CD4-positive, alpha-beta T cell treated with Interleukin-12 subunit alpha and Interleukin-12 subunit beta, for 1 hour (primary cell): Measurements from ENCODE around the gene TGM1.
"Not testable (repeated sequence)": the region's sequence is repeated elsewhere in the genome, so short reads cannot be mapped to it uniquely, and the experiment has no call there.

Experiments used
- DNase-seq: peaks from one replicate; pipeline ENCODE4 v3.0.0-alpha.2; 2020

Gene TGM1

DNA sequence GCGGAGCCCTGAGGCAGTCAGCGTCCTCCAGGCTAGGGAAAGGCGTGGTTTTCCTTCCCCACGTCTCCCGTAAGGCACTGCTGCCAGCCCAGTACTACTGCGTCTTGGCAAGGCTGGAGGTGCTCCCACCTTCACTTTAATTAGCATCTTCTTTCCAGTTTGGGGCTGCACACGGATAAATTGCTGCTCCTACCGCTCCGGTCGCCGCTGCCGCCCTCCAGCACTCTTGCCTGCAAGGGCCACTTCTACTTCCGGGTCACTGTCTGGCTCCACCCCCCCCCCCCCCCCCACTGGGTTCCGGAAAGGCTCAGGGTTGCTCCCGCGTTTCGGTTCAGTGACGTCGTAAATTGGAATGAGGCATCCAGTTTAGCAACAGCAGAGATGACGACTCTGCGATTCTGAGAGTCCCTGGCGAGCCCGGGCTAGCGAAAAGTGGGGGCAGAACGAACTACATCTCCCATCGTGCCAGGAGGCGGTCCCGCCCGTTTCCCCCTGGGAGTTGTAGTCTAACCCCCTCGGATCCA, 30.8 kb downstream of the TGM1 start, which contains the start of gene NEDD8:
Gene NEDD8 (minus strand): TSS at position 247 of the 524 bp plus-strand sequence. CDS start 100 bp downstream, at position 147.
- DNase-seq = peak; percentile 88

DNA sequence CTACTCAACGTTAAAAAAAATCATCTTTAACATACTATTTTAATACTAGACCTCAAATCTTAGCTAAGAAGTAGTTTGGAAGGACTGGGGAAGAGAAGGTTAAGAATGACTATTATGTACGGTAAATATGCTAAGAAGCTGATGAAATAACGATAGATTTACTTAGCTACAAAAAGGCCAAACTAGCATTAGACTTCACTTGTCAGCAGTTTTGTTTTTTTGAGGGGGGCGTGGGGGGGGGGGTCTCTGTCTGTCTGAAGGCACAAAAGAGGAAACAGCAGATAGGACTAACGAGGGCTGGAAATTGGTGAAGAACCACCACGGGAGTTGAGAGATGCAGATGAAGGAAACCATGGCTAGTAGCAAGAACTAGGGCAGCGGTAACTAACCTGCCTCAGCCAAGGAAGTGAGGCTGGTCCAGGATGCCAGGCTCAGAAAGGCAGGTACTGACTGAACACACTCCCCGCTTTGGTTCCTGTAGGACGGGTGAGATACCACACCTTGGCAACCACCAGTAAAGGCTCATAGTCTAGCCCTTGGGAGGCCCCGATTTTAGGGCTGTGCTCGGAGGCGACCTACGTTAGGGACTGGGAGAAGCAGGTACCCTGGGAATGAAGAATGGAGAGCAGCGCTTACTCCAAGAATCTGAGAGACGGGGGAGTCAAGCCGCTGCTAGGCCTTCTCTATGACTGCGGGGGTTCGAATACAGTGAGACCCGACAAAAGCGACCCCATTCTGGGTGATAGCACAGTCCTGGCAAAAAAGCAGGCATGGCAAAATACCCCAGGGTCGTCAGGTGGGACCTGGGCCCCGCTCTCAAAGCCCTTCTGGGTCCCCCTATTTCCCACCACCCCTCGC, 31.5 kb downstream of the TGM1 start:
- DNase-seq = peak; percentile 28

DNA sequence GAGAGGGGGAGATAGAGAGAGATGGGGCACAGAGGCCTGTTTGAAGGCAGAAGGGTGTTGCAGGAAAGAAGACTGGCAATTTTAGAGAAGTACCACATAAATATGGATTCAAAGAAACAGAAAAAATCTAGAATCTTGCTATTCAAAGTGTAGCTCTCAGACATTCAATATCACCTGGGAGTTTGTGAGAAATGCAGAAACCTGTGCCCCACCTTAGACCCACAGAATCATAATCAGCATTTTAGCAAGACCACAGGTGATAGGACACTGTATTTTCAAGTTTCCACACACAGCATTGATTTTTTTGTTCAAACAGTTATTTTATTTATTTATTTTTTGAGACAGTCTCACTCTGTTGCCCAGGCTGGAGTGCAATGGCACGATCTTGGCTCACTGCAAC, 34.1 kb downstream of the TGM1 start:
- DNase-seq = no peak

DNA sequence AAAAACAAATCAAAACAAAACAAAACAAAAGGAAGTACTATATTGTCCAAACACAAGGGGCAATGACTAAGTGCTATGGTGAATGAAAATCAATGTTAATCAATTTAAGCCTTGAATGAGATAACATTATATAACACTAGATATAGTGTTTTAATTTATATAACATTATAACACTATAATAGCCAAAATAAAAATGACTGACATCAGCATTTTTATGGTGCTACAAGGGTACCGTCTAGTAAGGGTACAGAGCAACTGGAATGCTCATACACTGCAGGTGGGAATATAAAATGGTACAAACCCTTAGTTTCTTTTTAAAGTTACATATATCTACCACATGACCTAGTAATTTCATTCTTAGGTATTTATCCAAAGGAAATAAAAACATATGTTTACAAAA, 36.5 kb downstream of the TGM1 start:
- no peak for DNase-seq

DNA sequence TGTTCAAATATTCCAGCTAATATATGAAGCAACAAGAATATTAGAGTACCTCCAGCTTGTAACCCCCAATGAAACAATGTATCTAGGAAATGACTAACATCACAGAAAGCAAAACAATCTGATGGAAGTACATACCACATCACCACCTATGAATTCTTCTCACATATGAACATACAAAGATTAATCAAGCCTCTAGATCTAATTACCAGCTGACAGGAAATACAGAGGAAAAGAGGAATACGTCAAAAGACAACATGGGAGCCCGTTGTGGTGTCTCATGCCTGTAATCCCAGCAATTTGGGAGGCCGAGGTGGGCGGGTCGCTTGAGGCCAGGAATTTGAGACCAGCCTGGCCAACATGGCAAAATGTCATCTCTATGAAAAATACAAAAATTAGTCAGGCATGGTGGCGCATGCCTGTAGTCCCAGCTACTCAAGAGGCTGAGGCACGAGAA, 38.3 kb downstream of the TGM1 start:
- DNase-seq = no peak

DNA sequence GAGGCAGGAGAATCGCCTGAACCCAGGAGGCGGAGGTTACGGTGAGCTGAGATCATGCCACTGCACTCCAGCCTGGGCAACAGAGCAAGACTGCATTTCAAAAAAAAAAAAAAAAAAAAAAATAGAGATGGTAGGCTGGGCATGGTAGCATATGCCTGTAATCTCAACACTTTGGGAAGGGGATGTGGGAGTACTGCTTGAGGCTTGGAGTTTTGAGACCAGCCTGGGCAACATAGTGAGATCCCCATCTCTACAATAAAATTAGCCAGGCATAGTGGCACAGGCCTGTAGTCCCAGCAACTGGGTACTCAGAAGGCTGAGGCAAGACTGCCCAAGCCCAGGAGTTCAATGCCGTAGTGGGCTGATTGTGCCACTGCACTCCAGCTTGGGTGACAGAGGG, 40.0 kb downstream of the TGM1 start:
- DNase-seq = not testable (repeated sequence)

DNA sequence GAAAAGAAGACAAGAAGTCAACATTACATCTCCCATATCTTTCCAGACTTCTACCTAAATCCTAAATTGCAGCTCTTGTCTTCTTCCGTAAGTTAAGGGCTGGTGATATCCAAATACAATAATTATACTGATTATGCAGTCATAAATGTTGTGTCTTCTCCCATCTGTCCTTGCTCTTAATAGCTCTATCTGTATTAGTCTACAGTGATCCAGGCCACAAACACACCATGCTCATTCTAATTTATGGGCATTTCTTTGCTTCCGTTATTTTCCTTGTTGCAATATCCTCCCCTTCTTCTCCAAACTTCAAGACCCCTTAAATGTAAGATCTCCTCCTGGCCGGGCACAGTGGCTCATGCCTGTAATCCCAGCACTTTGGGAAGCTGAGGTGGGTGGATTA, 43.5 kb downstream of the TGM1 start:
- DNase-seq = no peak

DNA sequence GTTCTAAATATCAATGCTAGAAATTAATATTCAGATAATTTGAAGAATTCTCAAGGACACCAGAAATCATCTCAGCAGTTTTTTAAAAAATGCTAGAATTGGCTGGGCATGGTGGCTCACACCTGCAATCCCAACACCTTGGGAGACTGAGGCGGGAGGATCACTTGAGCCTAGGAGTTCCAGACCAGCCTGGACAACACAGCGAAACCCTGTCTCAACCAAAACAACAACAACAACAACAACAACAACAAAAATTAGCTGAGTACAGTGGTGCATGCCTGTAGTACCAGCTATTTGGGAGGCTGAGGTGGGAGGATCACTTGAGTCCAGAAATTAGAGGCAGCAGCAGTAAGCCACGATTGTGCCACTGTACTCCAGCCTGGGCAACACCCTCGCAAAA, 43.9 kb downstream of the TGM1 start:
- no peak for DNase-seq

DNA sequence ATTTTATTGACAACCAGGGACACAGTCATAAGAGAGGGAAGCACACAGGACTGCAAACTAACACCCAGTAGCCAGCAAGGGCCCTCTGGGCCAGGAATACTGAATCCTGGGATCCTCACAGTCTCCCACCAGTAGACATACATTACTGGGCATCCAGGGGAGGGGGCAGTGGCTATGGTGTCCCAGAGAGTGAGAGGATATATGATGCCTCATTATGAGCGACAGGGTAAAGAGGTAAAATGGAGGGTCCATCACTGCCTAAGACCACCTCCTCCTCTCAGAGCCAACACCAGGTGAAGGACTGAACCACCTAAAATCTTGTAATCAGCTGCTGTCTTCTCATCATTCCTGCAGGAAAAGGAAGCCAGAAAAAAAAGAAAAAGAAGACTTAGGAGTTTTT, 46.1 kb downstream of the TGM1 start:
- DNase-seq = not testable (repeated sequence)

DNA sequence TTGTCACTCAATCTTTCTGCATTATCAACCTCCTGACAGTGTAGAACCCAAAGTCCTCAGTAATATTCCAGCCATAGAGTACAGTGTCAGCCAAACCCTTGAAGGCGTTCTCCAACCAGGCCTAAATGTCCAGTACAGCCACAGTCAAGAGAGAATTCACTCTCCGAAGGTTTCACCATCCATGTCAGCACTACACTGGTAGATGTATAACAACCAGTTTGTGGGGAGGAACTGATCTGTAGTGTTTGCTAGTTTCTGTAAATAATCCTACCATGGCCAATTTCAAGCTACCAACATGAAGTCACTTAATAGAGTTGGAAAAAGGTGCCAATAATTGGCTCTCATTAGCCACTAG, 46.7 kb downstream of the TGM1 start:
- DNase-seq = no peak

DNA sequence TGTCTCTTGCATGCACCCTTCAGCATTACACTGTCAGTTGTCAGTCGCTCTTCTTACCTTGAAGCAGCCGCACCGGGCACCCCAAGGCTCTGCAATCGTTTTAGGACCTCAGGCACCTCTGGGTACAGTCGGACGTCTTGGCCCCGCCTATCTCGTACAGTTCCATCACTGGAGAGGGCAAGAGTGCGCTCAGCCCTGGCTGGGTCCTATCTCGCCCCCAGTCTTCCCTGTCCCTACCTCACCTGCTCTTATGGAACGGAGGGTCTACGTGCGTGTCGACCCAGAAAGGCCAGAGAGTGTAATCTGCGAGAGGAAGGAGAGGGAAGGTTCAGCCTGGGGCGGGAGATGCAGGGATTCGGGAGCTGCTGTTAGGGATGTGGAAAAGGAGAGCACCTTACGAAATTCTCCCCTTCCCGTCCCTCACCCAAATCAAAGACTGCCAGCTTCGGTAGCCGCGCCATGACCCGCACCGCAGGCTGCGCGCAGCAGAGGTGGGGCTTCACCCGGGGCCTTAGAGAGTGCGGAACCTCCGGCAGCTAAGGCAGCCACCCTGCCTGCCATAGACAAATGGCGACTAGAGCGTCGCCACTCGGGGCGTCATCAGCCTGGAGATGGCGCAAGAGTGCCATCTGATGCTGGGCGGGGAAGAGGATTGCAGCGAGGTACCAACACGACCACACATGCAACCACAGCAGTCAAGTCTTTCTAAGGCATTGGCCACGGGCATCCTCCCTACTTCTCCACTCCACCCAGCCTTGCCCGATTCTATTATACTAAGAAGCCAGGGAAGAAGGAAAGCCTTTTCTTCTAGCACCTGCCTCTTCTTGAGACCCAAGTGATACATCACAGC, 47.3 kb downstream of the TGM1 start, which contains the start of gene MDP1:
Gene MDP1 (minus strand): TSS at position 572 of the 850 bp plus-strand sequence. CDS start 111 bp downstream, at position 461.
- peak; percentile 92 for DNase-seq

DNA sequence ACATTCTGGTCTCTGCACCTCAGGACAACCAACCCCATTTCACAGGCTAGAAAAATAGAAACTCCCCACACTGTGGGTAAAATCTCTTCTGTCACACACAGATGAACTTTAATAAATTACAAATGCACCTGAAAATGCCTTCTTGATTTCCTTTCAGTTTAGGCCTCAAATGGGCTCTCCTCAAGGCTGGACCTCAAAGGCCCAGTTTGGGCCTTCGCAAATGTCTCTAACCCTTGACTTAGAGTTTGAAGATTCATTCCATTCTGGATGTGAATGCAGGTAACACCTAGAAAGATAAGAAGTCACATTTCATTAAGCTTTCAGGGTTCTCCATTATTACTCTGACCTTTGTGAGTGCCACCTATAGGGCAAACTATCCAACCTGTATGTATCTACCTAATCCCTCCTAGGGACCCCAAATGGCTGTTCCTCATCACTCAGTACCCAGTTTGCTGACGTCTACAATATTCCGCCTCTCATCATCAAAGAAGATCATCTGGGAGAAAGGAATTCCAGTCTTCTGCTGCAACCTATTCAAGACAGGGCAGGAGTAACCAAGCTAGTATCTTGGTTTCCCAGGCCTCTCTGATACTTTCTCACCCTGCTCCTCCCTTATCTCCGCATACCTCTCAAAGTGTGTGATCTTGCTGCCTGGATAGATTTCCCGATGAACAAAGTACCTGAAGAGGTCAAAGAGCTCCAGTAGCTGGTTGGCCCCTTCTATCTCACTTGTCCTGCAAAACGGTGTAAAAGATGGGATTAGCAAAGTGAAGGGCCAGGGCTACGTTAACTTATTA, 48.9 kb downstream of the TGM1 start:
- DNase-seq = no peak

DNA sequence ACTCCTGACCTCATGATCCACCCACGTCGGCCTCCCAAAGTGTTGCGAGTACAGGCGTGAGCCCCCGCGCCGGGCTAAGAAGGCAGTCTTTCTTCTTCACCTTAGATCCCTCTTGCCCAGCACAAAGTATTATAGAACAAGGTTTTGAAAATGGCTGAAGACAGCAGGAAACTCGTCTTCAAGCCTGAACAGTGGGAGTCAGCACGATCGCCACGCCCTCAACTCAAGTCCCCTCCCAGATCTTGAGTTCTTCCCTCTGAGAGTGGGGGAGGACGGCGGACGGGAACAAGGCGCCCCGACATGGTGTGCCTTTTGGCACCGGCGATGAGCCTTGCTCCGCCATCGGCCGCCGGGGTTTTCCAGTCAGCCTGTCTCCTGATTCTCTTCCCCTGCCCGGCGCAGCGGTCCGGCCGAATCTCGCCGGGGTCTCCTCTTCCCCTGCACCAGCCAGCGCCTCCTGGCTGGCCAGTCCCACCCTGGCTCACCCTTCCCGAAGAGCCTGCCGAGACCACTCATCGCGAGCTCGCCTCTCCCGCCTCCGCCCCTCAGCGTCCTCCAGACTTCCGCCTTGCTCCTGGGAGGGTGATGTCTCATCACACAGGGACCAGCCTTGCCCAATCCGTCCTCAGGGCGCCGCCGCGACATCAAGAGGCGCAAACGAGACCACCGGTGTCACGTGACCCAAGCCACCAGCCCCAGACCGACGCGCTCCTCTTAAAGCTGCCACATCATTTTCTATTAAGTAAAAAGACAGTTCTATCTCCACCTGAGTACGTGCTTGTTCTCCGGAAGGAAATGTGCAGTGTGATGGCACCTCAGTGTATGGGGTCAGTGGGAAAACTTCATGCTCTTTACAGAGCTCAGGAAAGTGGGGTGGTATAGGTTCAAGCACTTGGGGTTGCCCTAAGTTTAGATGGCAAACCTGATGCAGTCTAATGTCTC, 49.8 kb downstream of the TGM1 start, which contains the start of gene CHMP4A:
Gene CHMP4A (minus strand): TSS at position 565 of the 942 bp plus-strand sequence. CDS start 49 bp downstream, at position 516.
- peak; percentile 96 for DNase-seq

DNA sequence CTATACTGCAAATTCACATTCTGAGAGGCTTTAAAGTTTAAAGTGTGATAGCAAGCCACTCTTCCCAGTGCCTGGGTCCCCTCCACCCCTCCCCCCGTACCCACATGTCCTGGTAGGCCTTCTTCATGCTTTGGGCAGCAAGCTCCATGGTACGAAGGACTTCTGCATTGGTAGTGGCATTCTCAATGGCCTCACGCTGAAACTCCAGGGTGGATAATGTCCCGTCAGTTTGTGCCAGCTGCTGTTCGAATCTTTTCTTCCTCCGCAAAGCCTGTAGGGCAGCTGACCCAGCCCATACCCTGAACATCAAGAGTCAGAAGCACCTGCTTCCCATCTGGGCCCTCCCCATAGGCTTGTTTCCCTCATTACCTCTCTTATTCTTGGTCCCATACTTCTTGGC, 51.7 kb downstream of the TGM1 start:
- no peak for DNase-seq

DNA sequence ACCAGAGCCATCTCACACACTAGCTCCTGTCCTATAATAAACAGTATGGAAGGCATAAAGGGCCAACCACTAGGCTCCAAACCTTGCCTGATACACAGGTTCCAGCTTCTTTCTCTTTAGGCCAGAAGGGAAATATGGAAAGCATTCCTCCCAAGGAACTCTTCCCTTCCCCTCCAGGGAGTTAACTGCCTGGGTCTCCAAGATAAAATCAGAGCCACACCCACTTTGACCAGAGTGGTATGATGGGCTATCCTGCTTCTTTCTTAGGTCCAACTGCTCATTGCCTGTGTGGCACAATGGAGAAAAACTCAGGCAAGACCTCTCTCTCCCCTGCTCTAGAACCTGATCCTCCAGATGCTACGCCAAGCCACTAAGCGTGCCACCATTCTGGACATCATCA, 55.4 kb downstream of the TGM1 start:
- no peak for DNase-seq

DNA sequence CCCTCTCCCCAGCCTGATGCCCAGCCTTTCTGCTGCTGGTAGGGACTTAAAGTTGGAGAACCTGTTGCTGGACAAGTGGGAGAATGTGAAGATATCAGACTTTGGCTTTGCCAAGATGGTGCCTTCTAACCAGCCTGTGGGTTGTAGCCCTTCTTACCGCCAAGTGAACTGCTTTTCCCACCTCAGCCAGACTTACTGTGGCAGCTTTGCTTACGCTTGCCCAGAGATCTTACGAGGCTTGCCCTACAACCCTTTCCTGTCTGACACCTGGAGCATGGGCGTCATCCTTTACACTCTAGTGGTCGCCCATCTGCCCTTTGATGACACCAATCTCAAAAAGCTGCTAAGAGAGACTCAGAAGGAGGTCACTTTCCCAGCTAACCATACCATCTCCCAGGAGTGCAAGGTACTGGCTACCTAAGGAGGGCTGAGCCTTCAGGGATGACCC, 55.8 kb downstream of the TGM1 start:
- DNase-seq = no peak

DNA sequence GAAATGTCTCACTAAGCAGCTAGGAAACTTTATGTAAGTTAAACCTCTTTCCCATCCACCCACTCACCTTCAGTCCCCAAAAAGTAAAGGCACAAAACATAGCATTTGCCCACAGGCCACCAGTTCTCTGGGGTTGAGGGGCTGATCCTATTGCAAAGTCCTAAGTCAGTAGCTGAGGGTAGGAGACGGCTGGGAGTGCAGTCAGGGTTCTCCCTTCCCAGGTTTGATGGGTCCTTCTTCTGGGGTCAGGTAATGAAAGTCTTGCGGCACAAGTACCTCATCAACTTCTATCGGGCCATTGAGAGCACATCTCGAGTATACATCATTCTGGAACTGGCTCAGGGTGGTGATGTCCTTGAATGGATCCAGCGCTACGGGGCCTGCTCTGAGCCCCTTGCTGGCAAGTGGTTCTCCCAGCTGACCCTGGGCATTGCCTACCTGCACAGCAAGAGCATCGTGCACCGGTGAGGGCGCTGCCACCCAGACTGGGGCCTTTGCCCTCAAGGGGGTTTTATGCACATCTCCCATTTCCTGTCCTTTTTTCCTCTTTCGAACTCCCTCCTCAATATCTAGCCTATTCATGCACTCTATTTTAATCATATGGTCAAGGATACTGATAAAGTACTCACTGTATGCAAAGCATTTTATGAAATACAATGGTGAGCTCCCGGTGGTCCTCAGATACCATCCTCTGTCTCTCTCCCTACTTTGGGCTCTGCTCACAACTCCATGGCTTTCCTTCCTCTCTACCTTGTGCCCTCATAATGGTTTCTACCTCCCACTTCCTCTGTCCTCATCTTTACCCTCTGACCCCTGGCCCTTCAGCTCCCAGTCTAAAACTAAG, 56.5 kb downstream of the TGM1 start:
- no peak for DNase-seq

DNA sequence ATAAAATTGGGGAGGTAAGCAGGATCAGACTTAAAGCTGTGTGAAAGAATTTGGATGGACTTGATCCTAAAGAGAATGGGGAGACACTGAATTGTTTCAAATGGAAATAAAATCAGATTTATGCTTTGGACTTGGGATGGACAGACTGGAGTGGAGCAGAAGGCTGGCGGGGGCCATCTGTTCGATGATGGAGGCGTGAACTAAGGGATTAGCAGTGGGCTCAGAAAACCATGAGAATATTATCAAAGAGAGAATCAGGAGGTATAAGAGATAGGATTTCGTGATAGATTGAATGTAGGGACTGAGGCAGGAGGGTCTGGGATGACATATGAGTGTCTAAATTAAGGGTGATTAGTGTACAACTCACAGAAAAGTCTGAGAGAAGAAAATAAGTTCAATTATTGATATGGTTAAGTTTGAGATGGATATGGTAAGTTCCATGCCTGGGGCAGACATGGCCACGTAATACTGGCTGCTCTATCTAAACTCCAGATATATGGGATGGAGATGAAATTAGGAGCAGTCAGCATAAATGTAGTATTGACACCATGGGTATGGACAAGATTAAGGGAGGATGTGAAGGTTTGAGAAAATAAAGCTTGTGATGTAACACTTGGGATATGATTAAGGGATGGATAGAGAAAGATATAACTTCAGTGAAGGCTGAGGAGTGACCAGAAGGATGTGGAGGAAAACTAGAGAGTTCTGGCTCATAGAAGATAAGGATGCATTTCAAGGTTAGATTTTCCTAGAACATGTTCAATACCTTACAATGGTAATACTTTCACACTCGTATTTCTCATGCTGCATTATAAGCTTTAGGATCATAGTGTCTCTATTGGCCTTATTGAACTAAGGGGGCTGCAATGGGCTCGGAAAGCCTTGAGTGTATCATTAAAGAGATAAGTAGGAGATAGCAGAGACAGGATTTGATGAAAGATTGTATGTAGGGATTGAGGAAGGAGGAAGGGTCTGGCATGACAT, 58.5 kb downstream of the TGM1 start:
- DNase-seq = no peak
